CD4-positive, alpha-beta T cell treated with Interleukin-10 for 1 hour (primary cell): ENCODE data around the gene SLC4A4.

Source experiments
- DNase-seq: peaks from one replicate; pipeline ENCODE4 v3.0.0-alpha.2; 2020

Gene SLC4A4

DNA sequence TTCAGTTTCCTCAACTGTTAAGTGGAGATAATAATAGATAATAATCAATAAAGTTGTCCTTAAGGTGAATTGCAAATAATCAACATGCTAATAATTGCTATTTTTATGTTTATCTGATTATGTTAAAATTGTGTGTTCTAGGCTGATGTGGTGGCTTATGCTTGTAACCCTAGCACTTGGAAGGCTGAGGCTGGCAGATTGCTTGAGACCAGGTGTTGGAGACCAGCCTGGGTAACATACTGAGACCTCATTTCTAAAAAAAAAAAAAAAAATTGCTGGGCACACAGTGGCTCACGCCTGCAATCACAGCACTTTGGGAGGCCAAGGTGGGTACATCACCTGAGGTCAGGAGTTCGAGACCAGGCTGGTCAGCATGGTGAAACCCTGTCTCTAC, 269.9 kb downstream of the SLC4A4 start:
- DNase-seq: no peak

GRCh38 chr4:71609167-71609566, 270.3 kb downstream of the SLC4A4 start:
- DNase-seq: no peak

GRCh38 chr4:71609651-71610050, 270.8 kb downstream of the SLC4A4 start:
- no peak for DNase-seq

DNA sequence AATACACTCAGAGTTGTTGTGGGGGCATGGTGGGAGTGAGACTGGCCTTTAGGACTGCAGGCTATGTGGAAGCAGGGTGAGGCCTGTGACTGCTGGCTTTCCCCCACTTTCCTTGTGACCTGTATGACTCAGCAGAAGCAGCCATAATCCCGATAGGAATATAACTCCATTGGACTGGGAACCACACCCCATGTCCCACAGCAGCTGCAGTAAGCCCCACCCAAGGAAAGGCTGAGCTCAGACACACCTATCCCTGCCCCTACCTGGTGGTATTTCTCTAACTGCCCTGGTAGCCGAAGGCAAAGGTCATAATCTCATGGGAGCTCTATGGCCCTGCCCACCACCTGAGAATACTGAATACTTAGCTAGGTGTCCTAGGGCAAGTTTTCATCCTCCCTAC, 275.8 kb downstream of the SLC4A4 start:
- no peak for DNase-seq

GRCh38 chr4:71616168-71616811, 277.5 kb downstream of the SLC4A4 start:
- DNase-seq: no peak
